Choroid plexus epithelial cell (primary cell): ENCODE data around the gene JADE2.

Experiments
- DNase-seq: peaks from one replicate; pipeline ENCODE4 v3.0.0-alpha.2; 2010; ENCODE audit warnings: low read depth
- H3K4me3 ChIP-seq: 2 replicates; pipeline ENCODE4 v1.5.1; 2011; ENCODE audit warnings: low read depth, mild to moderate bottlenecking, control low read depth, low read length, moderate library complexity
- CTCF ChIP-seq: conservative IDR thresholded peaks from 2 replicates; pipeline ENCODE4 v1.5.1; 2011; ENCODE audit warnings: low read depth, mild to moderate bottlenecking, control low read depth, inconsistent platforms, low read length, moderate library complexity

The JADE2 gene

GRCh38 chr5:134534058-134534725, 8.7 kb downstream of the JADE2 start:
- no peak for TF ChIP-seq CTCF
- H3K4me3 ChIP-seq = no peak overlapping the region
- DNase-seq = no peak

GRCh38 chr5:134534726-134535110, 9.2 kb downstream of the JADE2 start:
- H3K4me3 ChIP-seq = no peak overlapping the region
- DNase-seq = no peak
- TF ChIP-seq CTCF = no peak

GRCh38 chr5:134536876-134537275, 11.4 kb downstream of the JADE2 start:
- no peak overlapping the region for H3K4me3 ChIP-seq
- TF ChIP-seq CTCF = no peak
- no peak for DNase-seq

GRCh38 chr5:134537297-134537696, 11.8 kb downstream of the JADE2 start:
- H3K4me3 ChIP-seq = no peak overlapping the region
- no peak for TF ChIP-seq CTCF

GRCh38 chr5:134538296-134538695, 12.8 kb downstream of the JADE2 start:
- no peak overlapping the region for H3K4me3 ChIP-seq
- no peak for DNase-seq
- no peak for TF ChIP-seq CTCF

More at GRCh38 chr5:134537297-134537696, 11.8 kb downstream of the JADE2 start:
- DNase-seq = no peak

- no peak for TF ChIP-seq CTCF
- no peak overlapping the region for H3K4me3 ChIP-seq
- DNase-seq = no peak
Observed at GRCh38 chr5:134539732-134540131, 14.3 kb downstream of the JADE2 start.

- DNase-seq = no peak
- TF ChIP-seq CTCF = no peak
- H3K4me3 ChIP-seq = no peak overlapping the region
Observed at GRCh38 chr5:134540747-134541733, 15.6 kb downstream of the JADE2 start.
